Inflammatory macrophage treated with lipopolysaccharide for 1 hour (primary cell): Measurements from ENCODE around the gene SOX8.
"Not testable (repeated sequence)": the region's sequence is repeated elsewhere in the genome, so short reads cannot be mapped to it uniquely, and the experiment has no call there.

Experiments
- DNase-seq, 2 donors: peaks; one replicate each; pipeline ENCODE4 v3.0.0-alpha.2; 2020 to 2022

SOX8 gene

GRCh38 chr16:1010815-1011214 lies 29.2 kb downstream of the SOX8 start:
- DNase-seq: no peak

- DNase-seq: no peak
Measured at GRCh38 chr16:1011316-1012082, 29.9 kb downstream of the SOX8 start.

- DNase-seq: no peak
Measured at GRCh38 chr16:1012135-1012534, 30.6 kb downstream of the SOX8 start.

GRCh38 chr16:1012722-1013592 lies 31.4 kb downstream of the SOX8 start:
- DNase-seq: no peak

GRCh38 chr16:1013593-1013900 lies 32.0 kb downstream of the SOX8 start:
- no peak for DNase-seq

- no peak for DNase-seq
Measured at GRCh38 chr16:1014221-1014620, 32.7 kb downstream of the SOX8 start.

- DNase-seq: no peak
Measured at GRCh38 chr16:1014771-1015495, 33.4 kb downstream of the SOX8 start.

GRCh38 chr16:1018447-1019198 lies 37.1 kb downstream of the SOX8 start:
- no peak for DNase-seq

- no peak for DNase-seq
Measured at GRCh38 chr16:1019231-1020090, 37.9 kb downstream of the SOX8 start.

- DNase-seq: no peak
Measured at GRCh38 chr16:1020091-1020399, 38.5 kb downstream of the SOX8 start.

GRCh38 chr16:1020591-1020990 lies 39.0 kb downstream of the SOX8 start:
- DNase-seq: no peak

- DNase-seq: no peak
Measured at GRCh38 chr16:1021553-1022160, 40.1 kb downstream of the SOX8 start.

- DNase-seq: no peak
Measured at GRCh38 chr16:1022466-1022865, 40.9 kb downstream of the SOX8 start.

- DNase-seq: no peak
Measured at GRCh38 chr16:1024138-1024537, 42.6 kb downstream of the SOX8 start.

- DNase-seq: not testable (repeated sequence)
Measured at GRCh38 chr16:1025183-1025809, 43.7 kb downstream of the SOX8 start.

- DNase-seq: no peak
Measured at GRCh38 chr16:1026057-1026783, 44.6 kb downstream of the SOX8 start.

- DNase-seq: no peak
Measured at GRCh38 chr16:1026784-1027500, 45.4 kb downstream of the SOX8 start.

- DNase-seq: no peak
Measured at GRCh38 chr16:1027501-1027815, 45.9 kb downstream of the SOX8 start.

GRCh38 chr16:1028056-1028455 lies 46.5 kb downstream of the SOX8 start:
- no peak for DNase-seq
